GM21367 (cell line): Measurements from ENCODE around the gene CAMTA1.

Source experiments
- ATAC-seq: cut with Tn5 transposase; IDR thresholded peaks from one replicate; pipeline ENCODE4 v1.9.1; 2021; ENCODE audit not compliant: unreplicated experiment

Gene CAMTA1

GRCh38 chr1:7476402-7476801 is 691.1 kb downstream of the CAMTA1 start:
- no peak for ATAC-seq

GRCh38 chr1:7476861-7477547 is 691.8 kb downstream of the CAMTA1 start:
- ATAC-seq = no peak

GRCh38 chr1:7477593-7477992 is 692.3 kb downstream of the CAMTA1 start:
- ATAC-seq = no peak

- no peak for ATAC-seq
These were observed 693.0 kb downstream of the CAMTA1 start for GRCh38 chr1:7478142-7478790.

- ATAC-seq = no peak
These were observed 693.7 kb downstream of the CAMTA1 start for GRCh38 chr1:7478809-7479499.

- ATAC-seq = no peak
These were observed 694.3 kb downstream of the CAMTA1 start for GRCh38 chr1:7479571-7479970.

- no peak for ATAC-seq
These were observed 695.9 kb downstream of the CAMTA1 start for GRCh38 chr1:7481194-7481593.

- ATAC-seq = no peak
These were observed 696.8 kb downstream of the CAMTA1 start for GRCh38 chr1:7482077-7482476.

- ATAC-seq = no peak
These were observed 697.7 kb downstream of the CAMTA1 start for GRCh38 chr1:7482772-7483495.

GRCh38 chr1:7483634-7484383 is 698.6 kb downstream of the CAMTA1 start:
- no peak for ATAC-seq

- no peak for ATAC-seq
These were observed 700.0 kb downstream of the CAMTA1 start for GRCh38 chr1:7485086-7485780.

GRCh38 chr1:7485826-7486225 is 700.6 kb downstream of the CAMTA1 start:
- ATAC-seq = no peak

GRCh38 chr1:7487766-7488474 is 702.7 kb downstream of the CAMTA1 start:
- no peak for ATAC-seq

GRCh38 chr1:7488475-7488842 is 703.2 kb downstream of the CAMTA1 start:
- ATAC-seq = no peak

- no peak for ATAC-seq
These were observed 704.3 kb downstream of the CAMTA1 start for GRCh38 chr1:7489586-7489985.

- ATAC-seq = no peak
These were observed 705.3 kb downstream of the CAMTA1 start for GRCh38 chr1:7490576-7490975.

GRCh38 chr1:7491109-7491817 is 706.0 kb downstream of the CAMTA1 start:
- ATAC-seq = no peak

GRCh38 chr1:7491818-7492173 is 706.5 kb downstream of the CAMTA1 start:
- ATAC-seq = no peak
